Measurements from ENCODE around the gene MMP15.

MMP15 gene

DNA sequence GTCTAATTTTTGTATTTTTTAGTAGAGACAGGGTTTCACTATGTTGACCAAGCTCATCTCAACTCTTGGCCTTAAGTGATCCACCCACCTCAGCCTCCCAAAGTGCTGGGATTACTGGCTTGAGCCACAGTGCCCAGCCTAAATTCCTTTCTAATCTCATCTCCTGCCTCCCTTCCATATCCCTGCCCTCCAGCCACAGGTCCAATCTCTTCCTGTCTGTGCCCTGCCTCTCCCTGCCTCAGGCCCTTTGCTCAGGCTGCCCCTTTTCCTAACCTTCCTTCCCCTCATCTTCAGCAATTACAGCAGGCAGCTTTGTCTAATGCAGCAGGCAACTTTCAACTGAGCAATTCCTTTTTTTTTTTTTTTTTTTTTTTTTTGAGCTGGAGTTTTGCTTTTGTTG, 56.8 kb downstream of the MMP15 start:
- TF ChIP-seq CTCF (IDR thresholded peaks at IDR 0.05; ENCODE audit: low read depth, low read length, missing control alignments): no peak
- no peak for DNase-seq (ENCODE audit: low read depth)
- in situ Hi-C loops (cut with HindIII; ENCODE audit: low sequenced_read_pairs): no loop called here
- no peak overlapping the region for H3K4me3 ChIP-seq (ENCODE audit: low read depth, low read length)

DNA sequence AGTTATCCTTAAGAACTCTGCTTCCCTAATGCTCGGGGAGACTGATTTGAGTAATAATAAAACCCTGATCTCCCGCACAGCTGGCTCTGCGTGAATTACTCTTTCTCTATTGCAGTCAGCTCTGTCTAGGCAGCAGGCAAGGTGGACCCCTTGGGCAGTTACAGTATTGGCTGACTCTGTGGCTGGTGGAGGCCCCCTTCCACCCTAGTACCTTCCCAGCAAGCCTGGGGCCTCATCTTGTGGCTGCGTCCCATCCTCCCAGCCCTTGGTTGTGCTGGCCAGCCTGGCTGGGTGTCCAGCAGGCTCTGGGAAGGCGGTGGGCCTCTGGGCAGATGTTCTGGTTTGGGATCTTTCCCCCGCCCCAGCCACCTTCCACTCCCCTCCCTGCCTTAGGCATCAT, 59.1 kb downstream of the MMP15 start:
- no peak overlapping the region for H3K4me3 ChIP-seq (ENCODE audit: low read depth, low read length)
- no peak for TF ChIP-seq CTCF (IDR thresholded peaks at IDR 0.05; ENCODE audit: low read depth, low read length, missing control alignments)
- in situ Hi-C loops (cut with HindIII; ENCODE audit: low sequenced_read_pairs): no loop called here
- DNase-seq (ENCODE audit: low read depth): no peak

DNA sequence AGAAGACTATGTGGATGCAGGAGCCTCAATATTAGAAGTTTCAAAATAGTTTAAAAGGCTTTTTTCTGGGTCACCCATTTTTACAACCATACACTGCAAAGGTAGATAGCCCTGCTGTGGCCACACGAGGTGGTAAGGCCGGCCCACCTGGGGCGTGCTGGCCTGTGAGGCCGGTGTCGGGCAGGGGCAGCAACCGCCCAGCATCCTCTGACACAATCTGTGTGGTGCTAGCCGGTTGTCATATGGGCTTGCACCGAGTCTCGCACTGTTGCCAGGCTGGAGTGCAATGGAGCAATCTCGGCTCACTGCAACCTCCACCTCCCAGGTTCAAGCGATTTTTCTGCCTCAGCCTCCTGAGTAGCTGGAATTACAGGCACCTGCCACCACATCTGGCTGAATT, 59.6 kb downstream of the MMP15 start:
- in situ Hi-C loops (cut with HindIII; ENCODE audit: low sequenced_read_pairs): no loop called here
- no peak for TF ChIP-seq CTCF (IDR thresholded peaks at IDR 0.05; ENCODE audit: low read depth, low read length, missing control alignments)
- H3K4me3 ChIP-seq (ENCODE audit: low read depth, low read length): no peak overlapping the region
- DNase-seq (ENCODE audit: low read depth): no peak

- no peak for DNase-seq (ENCODE audit: low read depth)
- no peak overlapping the region for H3K4me3 ChIP-seq (ENCODE audit: low read depth, low read length)
- TF ChIP-seq CTCF (IDR thresholded peaks at IDR 0.05; ENCODE audit: low read depth, low read length, missing control alignments): no peak
- in situ Hi-C loops (cut with HindIII; ENCODE audit: low sequenced_read_pairs): no loop called here
These were observed 60.2 kb downstream of the MMP15 start for GRCh38 chr16:58085584-58086251.

DNA sequence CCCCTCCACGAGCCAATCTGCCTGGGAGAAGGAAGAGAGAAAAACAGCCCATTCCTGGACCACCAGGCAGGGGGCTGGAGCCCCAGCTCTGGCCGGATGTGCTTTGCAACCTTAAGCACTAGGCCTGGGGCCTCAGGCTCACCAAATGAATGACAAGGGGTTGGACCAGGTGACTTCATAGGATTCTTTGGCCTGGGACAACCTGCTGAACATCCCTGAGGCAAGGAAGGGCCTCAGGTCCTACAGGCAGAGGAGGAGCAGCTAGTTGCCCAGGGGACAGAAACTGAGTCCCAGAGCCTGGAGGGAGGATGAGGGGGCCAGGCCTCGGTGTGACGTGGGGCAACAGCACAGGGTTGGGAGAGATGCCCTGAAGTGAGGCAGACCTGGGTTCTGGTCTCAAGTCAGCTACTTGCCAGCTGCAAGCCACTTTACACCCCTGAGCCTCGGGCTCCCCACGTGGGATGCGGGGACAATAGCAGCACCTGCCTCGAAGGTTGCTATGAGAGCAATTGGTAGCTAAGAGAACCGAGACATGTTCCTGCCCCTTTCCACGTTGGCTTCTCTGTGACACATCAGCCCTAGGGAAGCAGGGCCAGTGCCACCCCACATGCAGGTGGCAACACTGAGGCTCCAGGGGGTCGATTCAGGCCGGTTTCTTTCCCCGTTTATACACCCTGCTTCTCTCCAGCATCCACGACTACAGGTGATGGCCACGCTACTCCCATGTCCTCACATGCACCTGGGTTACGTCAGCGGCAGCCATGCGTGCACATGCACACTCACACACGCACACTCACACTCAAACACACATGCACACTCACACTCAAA, 61.0 kb downstream of the MMP15 start:
- TF ChIP-seq CTCF (IDR thresholded peaks at IDR 0.05; ENCODE audit: low read depth, low read length, missing control alignments): no peak
- no peak overlapping the region for H3K4me3 ChIP-seq (ENCODE audit: low read depth, low read length)
- DNase-seq (ENCODE audit: low read depth): no peak
- in situ Hi-C loops (cut with HindIII; ENCODE audit: low sequenced_read_pairs): no loop called here

GRCh38 chr16:58087209-58087913, 61.8 kb downstream of the MMP15 start:
- in situ Hi-C loops (cut with HindIII; ENCODE audit: low sequenced_read_pairs): no loop called here
- DNase-seq (ENCODE audit: low read depth): no peak
- no peak overlapping the region for H3K4me3 ChIP-seq (ENCODE audit: low read depth, low read length)
- no peak for TF ChIP-seq CTCF (IDR thresholded peaks at IDR 0.05; ENCODE audit: low read depth, low read length, missing control alignments)

Measured in astrocyte of the cerebellum (primary cell).